HG02798 (cell line): Measurements from ENCODE around the gene XPNPEP1.

ENCODE experiments used
- ATAC-seq: cut with Tn5 transposase; IDR thresholded peaks from one replicate; pipeline ENCODE4 v1.9.1; 2021; ENCODE audit warnings: mild to moderate bottlenecking; ENCODE audit not compliant: unreplicated experiment, poor library complexity

XPNPEP1 gene

DNA sequence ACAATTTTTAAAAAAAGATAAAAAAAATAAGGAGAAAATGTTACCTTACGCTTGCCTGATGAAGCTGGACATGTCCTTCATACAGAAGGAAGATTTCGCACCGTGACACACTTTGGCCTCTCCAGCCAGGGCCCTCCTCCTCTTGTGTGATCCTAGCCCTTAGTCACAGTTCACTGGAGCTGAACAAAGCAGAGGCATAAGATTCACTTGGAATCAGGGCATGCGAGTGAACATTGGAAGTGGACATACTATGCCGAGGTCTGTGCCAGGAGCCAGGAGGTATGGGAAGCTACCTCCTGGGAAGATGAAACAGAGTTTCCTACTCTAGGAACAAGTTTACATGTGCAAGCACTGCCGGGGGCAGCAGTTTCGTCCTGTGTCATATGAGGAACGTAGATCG is 91.5 kb downstream of the XPNPEP1 start:
- no peak for ATAC-seq

DNA sequence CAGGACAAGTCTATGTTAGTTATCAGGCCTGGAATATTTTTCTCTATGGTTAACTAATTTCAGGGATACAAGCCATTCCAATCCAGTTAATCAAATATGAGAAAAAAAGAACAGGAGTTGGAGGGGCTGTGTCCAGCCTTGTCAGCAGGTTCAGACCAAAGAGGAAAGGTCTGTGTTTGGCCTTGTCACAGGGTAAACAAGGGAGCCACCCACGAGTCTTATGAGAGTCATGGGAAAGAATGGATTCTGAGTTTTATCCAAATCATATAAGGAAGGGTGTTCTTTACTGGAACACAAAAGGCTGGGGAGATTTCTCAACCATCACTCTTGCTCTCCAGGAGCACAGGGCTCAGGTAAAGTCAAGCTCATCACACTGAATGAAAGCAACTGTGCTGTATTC is 99.1 kb downstream of the XPNPEP1 start:
- no peak for ATAC-seq

DNA sequence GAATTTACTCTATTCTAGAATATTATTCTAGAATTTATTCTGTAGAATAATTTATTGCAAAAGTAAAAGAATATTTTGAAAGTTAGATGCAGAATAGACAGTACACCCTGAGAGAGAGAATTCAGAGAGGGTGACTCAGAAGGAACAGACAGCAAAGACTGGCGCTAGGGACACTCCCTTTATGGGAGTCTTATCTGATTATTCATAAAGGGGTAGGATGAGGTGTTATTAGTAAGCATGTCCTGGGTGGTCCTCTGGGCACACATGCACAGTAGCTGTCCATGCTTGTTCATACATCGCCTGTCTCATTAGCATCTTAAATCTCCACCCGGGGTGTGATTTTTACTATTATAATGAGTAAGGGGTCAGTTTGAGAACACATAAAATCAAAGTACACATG is 100.1 kb downstream of the XPNPEP1 start:
- ATAC-seq = no peak

DNA sequence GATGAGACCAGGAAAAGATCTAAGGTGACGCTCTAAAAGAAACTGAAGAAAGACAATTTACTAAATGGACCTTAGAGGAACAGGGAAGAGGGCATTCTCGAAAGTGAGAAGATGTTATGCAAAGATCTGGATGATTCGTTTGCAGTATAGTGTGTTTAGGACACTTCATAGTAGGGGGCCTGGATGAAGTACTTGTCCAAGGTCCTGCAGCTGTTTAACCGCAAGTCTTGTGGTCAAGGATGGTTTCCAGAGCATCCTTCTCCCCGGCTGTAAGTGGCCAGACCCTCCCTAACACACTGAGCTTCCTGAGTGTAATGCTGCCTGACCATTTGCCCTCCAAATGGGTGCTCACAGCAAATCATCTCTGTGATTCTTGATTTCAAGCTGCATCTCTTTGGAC is 101.6 kb downstream of the XPNPEP1 start:
- no peak for ATAC-seq

DNA sequence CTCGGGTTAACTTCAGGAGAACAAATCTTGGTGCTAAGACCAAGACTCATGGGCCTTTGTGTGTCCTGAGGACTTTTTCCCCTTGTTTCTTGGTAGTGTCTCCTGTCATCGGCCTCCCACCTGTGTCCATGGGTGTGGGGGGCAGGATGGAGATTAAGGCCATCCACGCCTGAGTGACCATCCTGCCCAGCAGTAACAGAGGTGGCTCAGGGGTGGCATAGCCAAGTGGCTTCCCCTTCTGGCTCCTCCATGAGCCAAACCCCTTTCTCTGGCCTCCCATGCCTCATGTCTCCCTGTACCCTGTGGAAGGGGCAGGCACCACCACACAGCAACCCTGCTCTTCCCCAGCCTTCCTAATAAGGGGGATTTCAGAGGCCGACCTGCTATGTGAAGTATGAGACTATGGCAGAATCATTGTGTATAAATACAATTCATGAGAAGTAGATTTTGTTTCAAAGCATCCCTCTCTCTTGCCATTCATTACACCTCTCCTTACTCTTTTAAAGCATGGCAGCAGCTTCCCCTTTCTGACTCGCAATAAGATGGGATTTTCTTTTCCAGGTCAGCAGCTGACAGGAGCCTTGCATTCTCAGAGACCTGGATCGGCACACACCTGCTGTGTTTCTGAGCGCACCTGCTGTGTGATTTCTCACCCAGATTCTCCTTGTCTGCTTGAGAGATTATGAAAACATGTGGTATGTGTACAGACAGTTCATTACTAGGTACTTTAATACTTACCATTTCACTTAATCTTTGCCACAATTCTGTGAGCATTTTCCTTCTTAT is 102.5 kb downstream of the XPNPEP1 start:
- no peak for ATAC-seq

DNA sequence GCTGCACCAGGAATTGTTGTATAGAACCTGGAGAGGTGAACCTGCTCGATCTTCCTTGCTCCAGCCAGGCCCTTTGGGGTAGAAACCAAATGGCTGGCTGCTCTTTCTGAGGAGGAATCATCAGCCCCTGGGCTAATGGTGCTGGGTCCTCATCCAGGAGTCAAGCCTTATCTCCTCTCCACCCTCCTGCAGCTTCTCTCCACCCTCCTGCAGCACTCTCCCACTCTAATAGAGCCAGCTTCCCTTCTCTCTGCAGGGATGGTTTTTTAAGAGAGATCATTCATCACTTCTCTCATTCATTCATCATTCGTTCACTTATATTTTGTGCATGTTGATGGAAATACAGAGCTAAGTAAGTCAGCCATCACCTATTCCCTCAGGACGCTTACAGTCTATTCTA is 103.5 kb downstream of the XPNPEP1 start:
- ATAC-seq = no peak
